PC-3 (cell line): ENCODE data around the gene C9orf85. TPM values are rescaled to one million over a fixed set of nuclear protein-coding genes. Genes with fewer than 3 reads are reported as not detected.

Experiments used
- ATAC-seq: fragments of 200-7000 bp; cut with Tn5 transposase; 2 replicates; pipeline ENCODE4 v1.9.1; 2020; ENCODE audit warnings: mild to moderate bottlenecking, moderate library complexity
- BruUV-seq: library from RNA; stranded (reverse); fragments of 400-500 nt; replicated peaks from 2 replicates; lab custom pipeline; 2021; lab: Mats Ljungman, UMichigan
- CTCF ChIA-PET: fragments of 300-600 bp; sonication (Branson Sonifier 250); formaldehyde crosslinking; loops from one replicate; lab custom pipeline; 2022; ENCODE audit warnings: antibody characterized with exemption; lab: Charles Lee
- POLR2A ChIA-PET: fragments of 300-600 bp; sonication (Branson Sonifier 250); formaldehyde crosslinking; loops from one replicate; lab custom pipeline; 2022; ENCODE audit warnings: antibody characterized with exemption; ENCODE audit not compliant: unreplicated experiment; lab: Charles Lee
- DNase-seq: peaks from one replicate; pipeline ENCODE4 v3.0.0-alpha.2; 2015
- H2AFZ ChIP-seq: fragments of 300-600 bp; sonication (generic); 2 replicates; pipeline ENCODE4 v1.6.0; 2016; ENCODE audit warnings: antibody characterized with exemption, low read length
- H3F3A ChIP-seq: fragments of 300-600 bp; sonication (generic); one replicate; pipeline ENCODE4 v1.6.0; 2017; ENCODE audit warnings: antibody characterized with exemption, low read length, control low read depth, mild to moderate bottlenecking; ENCODE audit not compliant: unreplicated experiment
- H3K27ac ChIP-seq: fragments of 300-600 bp; sonication (generic); 2 replicates; pipeline ENCODE4 v1.5.1; 2016; ENCODE audit warnings: mild to moderate bottlenecking, low read length
- H3K27me3 ChIP-seq: fragments of 300-600 bp; sonication (generic); 2 replicates; pipeline ENCODE4 v1.6.1; 2016; ENCODE audit warnings: low read length, mixed read lengths
- H3K36me3 ChIP-seq: fragments of 300-600 bp; sonication (generic); 2 replicates; pipeline ENCODE4 v1.6.1; 2016; ENCODE audit warnings: low read depth, mixed run types, low read length, mixed read lengths
- H3K4me1 ChIP-seq: fragments of 300-600 bp; sonication (generic); 2 replicates; pipeline ENCODE4 v1.5.1; 2016; ENCODE audit warnings: low read length; ENCODE audit not compliant: insufficient read depth
- H3K4me2 ChIP-seq: fragments of 300-600 bp; sonication (generic); 2 replicates; pipeline ENCODE4 v1.6.0; 2016; ENCODE audit warnings: low read length
- H3K4me3 ChIP-seq: fragments of 300-600 bp; sonication (generic); 2 replicates; pipeline ENCODE4 v1.5.1; 2016; ENCODE audit warnings: mild to moderate bottlenecking, low read length, mixed read lengths
- H3K79me2 ChIP-seq: fragments of 300-600 bp; sonication (generic); 2 replicates; pipeline ENCODE4 v1.6.1; 2017; ENCODE audit warnings: low read length, mixed read lengths
- H3K9ac ChIP-seq: fragments of 300-600 bp; sonication (generic); 2 replicates; pipeline ENCODE4 v1.6.0; 2016; ENCODE audit warnings: mild to moderate bottlenecking, low read length
- H3K9me2 ChIP-seq: fragments of 300-600 bp; sonication (generic); replicated peaks from 2 replicates; pipeline ENCODE4 v1.6.1; 2016; ENCODE audit warnings: mixed run types, low read length, mixed read lengths
- H3K9me3 ChIP-seq: fragments of 300-600 bp; sonication (generic); 2 replicates; pipeline ENCODE4 v1.6.1; 2016; ENCODE audit warnings: low read length, mixed read lengths
- H4K20me1 ChIP-seq: fragments of 300-600 bp; sonication (generic); 2 replicates; pipeline ENCODE4 v1.6.1; 2016; ENCODE audit warnings: low read length, mixed read lengths
- CTCF ChIP-seq: fragments of 300-600 bp; sonication (generic); conservative IDR thresholded peaks from 2 replicates; pipeline ENCODE4 v1.5.1; 2017; ENCODE audit warnings: antibody characterized with exemption, low read depth, mild to moderate bottlenecking, low read length
- EZH2 ChIP-seq: fragments of 300-600 bp; sonication (generic); IDR thresholded peaks from one replicate; pipeline ENCODE4 v1.6.1; 2017; ENCODE audit warnings: antibody characterized with exemption, mild to moderate bottlenecking, low read length; ENCODE audit not compliant: unreplicated experiment
- EZH2phosphoT487 ChIP-seq: fragments of 300-600 bp; sonication (generic); IDR thresholded peaks from 2 replicates; pipeline ENCODE4 v1.6.1; 2018; ENCODE audit warnings: mild to moderate bottlenecking, antibody characterized with exemption, low read length, borderline replicate concordance
- intact Hi-C: fragments of 100-400 bp; cut with micrococcal nuclease; formaldehyde crosslinking; loops from 2 replicates; pipeline ENCODE4 v1.9.0; 2023
- total RNA-seq: library from RNA; depleted of rRNA; stranded (reverse); fragments of >200 nt; gene quantifications from 2 replicates; pipeline ENCODE4 v1.2.3, GENCODE V29; 2014

Gene C9orf85
- total RNA-seq, 1 experiment from 2014 or later, result 7.9 TPM

- H3K4me2 ChIP-seq, result peak overlapping the region; percentile 74
- H3K27ac ChIP-seq, result peak overlapping the region; percentile 84
- peak overlapping the region; percentile 31; the same call in 1 of the 2 replicates for H3K4me3 ChIP-seq
- H3F3A ChIP-seq, result peaks cover 3% of the 10 kb centered on the region
- H3K79me2 ChIP-seq, result peaks cover 34% of the 10 kb centered on the region
- H4K20me1 ChIP-seq, result no peaks in the 10 kb centered on the region
- no peaks in the 10 kb centered on the region for H3K27me3 ChIP-seq
- CTCF ChIA-PET, result no interaction called here
- no TSS peak for BruUV-seq
- POLR2A ChIA-PET, result interaction anchor here (1.2 kb wide), 1 partner anchor 18 kb away, joined by 13 read pairs; the partner anchor contains the start of genes ABHD17B and C9orf85
- H3K36me3 ChIP-seq, result no peaks in the 10 kb centered on the region; the same call in 1 of the 2 replicates
- no peak for DNase-seq
- peaks cover 33% of the 10 kb centered on the region for H3K4me1 ChIP-seq
- no peak for TF ChIP-seq EZH2
- TF ChIP-seq EZH2phosphoT487, result no peak
- TF ChIP-seq CTCF, result no peak
- H3K9me2 ChIP-seq, result no peaks in the 10 kb centered on the region
- no peaks in the 10 kb centered on the region for H3K9me3 ChIP-seq
- intact Hi-C loops, result loop anchor here (2.0 to 5.0 kb wide), 2 partner anchors 16 to 33 kb away; no protein-coding TSS in a partner anchor
- no peak overlapping the region for H3K9ac ChIP-seq
- H2AFZ ChIP-seq, result no peak overlapping the region
- no peak for ATAC-seq
Measured at GRCh38 chr9:71928806-71929205, 17.4 kb downstream of the C9orf85 start.

- TF ChIP-seq CTCF, result no peak
- no peak for TF ChIP-seq EZH2phosphoT487
- no peak for TF ChIP-seq EZH2
- intact Hi-C loops, result loop anchor here (2.0 to 5.0 kb wide), 2 partner anchors 16 to 33 kb away; no protein-coding TSS in a partner anchor
- Histone ChIP-seq H3K9me3 (no peaks in the 10 kb centered on the region), H3K4me1 (peaks cover 30% of the 10 kb centered on the region), H3K79me2 (peaks cover 30% of the 10 kb centered on the region), H3K9ac (no peak overlapping the region), H3K4me3 (peak overlapping the region; percentile 31; the same call in 1 of the 2 replicates), H3K27ac (peak overlapping the region; percentile 84), H2AFZ (no peak overlapping the region), H3K27me3 (no peaks in the 10 kb centered on the region), H4K20me1 (no peaks in the 10 kb centered on the region), H3F3A (peaks cover 3% of the 10 kb centered on the region), H3K9me2 (no peaks in the 10 kb centered on the region), H3K36me3 (no peaks in the 10 kb centered on the region; the same call in 1 of the 2 replicates), H3K4me2 (peak overlapping the region; percentile 74)
- ChIA-PET POLR2A (no interaction called here), CTCF (no interaction called here)
- peak; percentile 32 for ATAC-seq
- no TSS peak for BruUV-seq
- DNase-seq, result peak; percentile 85
Measured at GRCh38 chr9:71929223-71929622, 17.8 kb downstream of the C9orf85 start.

- TF ChIP-seq EZH2phosphoT487 (no peak), CTCF (no peak), EZH2 (no peak)
- peak overlapping the region; percentile 74 for H3K4me2 ChIP-seq
- DNase-seq (peak; percentile 12), ATAC-seq (no peak)
- H3K9me2 ChIP-seq, result no peaks in the 10 kb centered on the region
- BruUV-seq, result TSS peak; percentile 15
- ChIA-PET CTCF (interaction anchor here (0.6 kb wide), 1 partner anchor 436 kb away, joined by 4 read pairs; no protein-coding TSS in a partner anchor), POLR2A (no interaction called here)
- intact Hi-C loops, result loop anchor here (2.0 to 5.0 kb wide), 2 partner anchors 15 to 32 kb away; no protein-coding TSS in a partner anchor
- no peaks in the 10 kb centered on the region for H3K27me3 ChIP-seq
- H3K9ac ChIP-seq, result no peak overlapping the region
- H3K36me3 ChIP-seq, result no peaks in the 10 kb centered on the region; the same call in 1 of the 2 replicates
- H4K20me1 ChIP-seq, result no peaks in the 10 kb centered on the region
- no peaks in the 10 kb centered on the region for H3K9me3 ChIP-seq
- peaks cover 30% of the 10 kb centered on the region for H3K79me2 ChIP-seq
- peaks cover 28% of the 10 kb centered on the region for H3K4me1 ChIP-seq
- peaks cover 3% of the 10 kb centered on the region for H3F3A ChIP-seq
- no peak overlapping the region for H2AFZ ChIP-seq
- H3K27ac ChIP-seq, result peak overlapping the region; percentile 84
- no peak overlapping the region for H3K4me3 ChIP-seq
Measured at GRCh38 chr9:71929791-71930440, 18.5 kb downstream of the C9orf85 start.
